Stomach smooth muscle (tissue), 2 donors: ENCODE data around the gene MEGF11.
A peak's percentile ranks its signal among the peaks of the same experiment; 100 is the strongest.
"Not testable (repeated sequence)": the region's sequence is repeated elsewhere in the genome, so short reads cannot be mapped to it uniquely, and the experiment has no call there.

Source experiments
- H3K27ac ChIP-seq: one replicate; pipeline ENCODE4 v1.7.0; 2013; ENCODE audit warnings: mild to moderate bottlenecking, low read length, inconsistent platforms
- H3K27me3 ChIP-seq, 2 donors: one replicate each; pipeline ENCODE4 v1.7.0; 2013; ENCODE audit warnings: low read length in 2 of 2; ENCODE audit not compliant: insufficient read depth in 2 of 2, control insufficient read depth in 1 of 2
- H3K36me3 ChIP-seq, 2 donors: one replicate each; pipeline ENCODE4 v1.7.0; 2013; ENCODE audit warnings: low read length in 2 of 2; ENCODE audit not compliant: control insufficient read depth in 2 of 2, insufficient read depth in 2 of 2
- H3K4me1 ChIP-seq: one replicate; pipeline ENCODE4 v1.7.0; 2013; ENCODE audit warnings: low read length; ENCODE audit not compliant: control insufficient read depth, insufficient read depth
- H3K4me3 ChIP-seq, 2 donors: one replicate each; pipeline ENCODE4 v1.7.0; 2013; ENCODE audit warnings: low read length in 2 of 2
- H3K9ac ChIP-seq, 2 donors: one replicate each; pipeline ENCODE4 v1.7.0; 2013; ENCODE audit warnings: low read length in 2 of 2, mild to moderate bottlenecking in 1 of 2
- H3K9me3 ChIP-seq, 2 donors: one replicate each; pipeline ENCODE4 v1.7.0; 2013; ENCODE audit warnings: low read length in 2 of 2; ENCODE audit not compliant: control insufficient read depth in 2 of 2
- donor health status: healthy.
- donor health status: Pancreatic carcinoma.

The MEGF11 gene

GRCh38 chr15:65982627-65983322 lies 270.8 kb downstream of the MEGF11 start:
- peaks cover 2% of the 10 kb centered on the region for H3K4me1 ChIP-seq
- peaks cover 22 to 41% of the 10 kb centered on the region in 2 donors for H3K27me3 ChIP-seq
- H3K27ac ChIP-seq, result no peak overlapping the region
- H3K36me3 ChIP-seq, result no peaks in the 10 kb centered on the region
- no peaks in the 10 kb centered on the region for H3K9me3 ChIP-seq
- H3K4me3 ChIP-seq, result no peak overlapping the region
- H3K9ac ChIP-seq, result no peak overlapping the region

DNA sequence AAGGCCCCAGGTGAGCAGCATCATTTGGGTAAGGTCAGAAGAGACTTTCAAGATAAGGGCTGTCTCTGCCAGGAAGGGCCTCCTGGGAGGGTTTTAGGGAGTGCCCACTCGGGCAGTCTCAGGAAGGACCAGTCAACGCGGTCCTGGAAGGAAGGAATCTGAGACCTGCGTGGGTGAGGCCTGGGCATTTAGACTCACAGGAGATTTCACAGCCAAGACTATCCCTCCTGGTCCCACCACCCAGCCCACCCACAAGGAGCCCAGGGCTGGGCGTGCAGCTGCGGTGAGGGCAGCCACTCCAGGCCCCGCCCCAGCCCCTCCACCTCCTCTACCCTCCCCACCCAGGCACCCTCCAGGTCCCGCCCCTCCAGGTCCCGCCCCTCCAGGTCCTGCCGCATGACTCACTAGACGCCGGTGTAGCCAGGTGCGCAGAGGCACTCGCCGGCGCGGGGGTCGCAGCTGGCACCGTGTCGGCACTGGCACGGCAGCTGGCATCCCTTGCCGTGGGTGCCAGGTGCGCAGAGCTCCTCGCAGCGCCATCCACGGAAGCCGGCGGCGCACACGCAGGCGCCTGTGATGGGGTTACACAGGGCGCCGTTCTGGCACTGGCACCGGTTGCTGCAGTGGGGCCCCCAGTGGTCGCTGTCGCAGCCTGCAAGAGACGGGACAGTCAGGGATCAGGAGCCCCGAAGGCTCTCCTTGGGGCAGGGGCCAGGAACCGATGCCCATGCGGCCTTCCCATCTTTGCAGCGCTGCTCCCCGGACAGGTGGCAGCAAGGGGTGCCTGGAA lies 271.5 kb downstream of the MEGF11 start:
- Histone ChIP-seq H3K9ac (no peak overlapping the region), H3K4me3 (peak overlapping the region in 1 of 2 donors; percentile 15)

DNA sequence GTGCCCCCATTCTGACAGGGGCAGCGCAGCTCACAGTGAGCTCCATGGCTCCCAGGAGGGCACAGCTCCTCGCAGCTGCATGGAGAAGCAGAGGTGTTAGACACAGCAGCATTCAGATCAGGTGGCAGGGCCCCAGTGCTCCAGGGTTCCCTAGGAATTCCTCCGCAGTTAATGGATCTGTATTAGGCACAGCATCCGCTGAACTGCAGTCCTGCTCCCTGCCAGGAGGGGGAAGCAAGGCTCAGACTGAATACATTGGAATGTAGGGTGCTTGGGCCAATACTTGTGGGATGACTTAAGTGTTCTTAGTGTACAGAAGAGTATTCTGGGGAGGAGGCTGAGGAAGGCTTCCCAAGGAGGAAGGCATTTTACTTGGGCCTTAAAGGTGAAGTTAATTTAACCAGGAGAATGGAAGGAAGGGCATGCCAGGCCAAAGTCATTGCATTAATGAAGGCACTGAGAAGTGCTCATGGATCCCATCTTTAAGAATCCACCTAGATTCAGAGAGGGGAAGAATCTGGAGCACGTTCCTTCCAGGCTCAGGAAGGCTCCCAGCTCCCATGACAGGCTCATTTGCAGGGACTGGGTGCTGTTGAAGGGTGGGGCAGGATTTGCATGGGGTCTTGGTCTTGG lies 272.6 kb downstream of the MEGF11 start:
- Histone ChIP-seq H3K36me3 (no peaks in the 10 kb centered on the region), H3K9me3 (peaks cover 0 to 3% of the 10 kb centered on the region in 2 donors), H3K27me3 (peaks cover 22 to 41% of the 10 kb centered on the region in 2 donors), H3K4me1 (peaks cover 2% of the 10 kb centered on the region), H3K9ac (no peak overlapping the region), H3K27ac (no peak overlapping the region), H3K4me3 (no peak overlapping the region)

More for the DNA sequence above, 271.5 kb downstream of the MEGF11 start:
- Histone ChIP-seq H3K9me3 (no peaks in the 10 kb centered on the region), H3K36me3 (no peaks in the 10 kb centered on the region), H3K4me1 (peaks cover 2% of the 10 kb centered on the region), H3K27me3 (peaks cover 22 to 41% of the 10 kb centered on the region in 2 donors), H3K27ac (no peak overlapping the region)

DNA sequence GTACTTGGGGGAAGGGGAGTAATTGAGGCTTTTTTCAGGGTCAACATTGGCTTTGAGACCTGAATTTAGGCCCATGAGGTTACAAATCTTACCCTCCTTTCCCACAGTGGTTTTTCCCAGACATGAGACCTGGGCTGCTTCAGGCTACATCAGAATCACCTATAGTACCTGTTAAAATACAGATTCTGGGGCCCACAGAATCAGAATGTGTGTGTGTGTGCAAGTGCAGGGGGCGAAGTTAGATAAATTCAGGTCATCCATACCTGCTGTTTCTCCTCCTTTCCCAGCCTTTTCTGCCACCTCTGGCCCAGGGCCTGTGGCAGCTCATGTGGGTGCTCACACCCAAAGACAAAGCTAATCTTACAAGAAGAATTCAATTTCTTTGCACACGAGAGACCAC lies 273.7 kb downstream of the MEGF11 start:
- Histone ChIP-seq H3K9ac (no peak overlapping the region), H3K36me3 (no peaks in the 10 kb centered on the region), H3K27me3 (peaks cover 18 to 36% of the 10 kb centered on the region in 2 donors), H3K9me3 (peaks cover 0 to 3% of the 10 kb centered on the region in 2 donors), H3K4me1 (peaks cover 2% of the 10 kb centered on the region), H3K27ac (no peak overlapping the region), H3K4me3 (no peak overlapping the region)

- H3K4me1 ChIP-seq, result peaks cover 2% of the 10 kb centered on the region
- no peak overlapping the region for H3K27ac ChIP-seq
- no peaks in the 10 kb centered on the region for H3K36me3 ChIP-seq
- H3K9me3 ChIP-seq, result peaks cover 0 to 3% of the 10 kb centered on the region in 2 donors
- H3K9ac ChIP-seq, result no peak overlapping the region
- peaks cover 18 to 36% of the 10 kb centered on the region in 2 donors for H3K27me3 ChIP-seq
- no peak overlapping the region for H3K4me3 ChIP-seq
Measured at GRCh38 chr15:65979316-65979715, 274.2 kb downstream of the MEGF11 start.

- Histone ChIP-seq H3K27ac (no peak overlapping the region), H3K27me3 (peaks cover 18 to 26% of the 10 kb centered on the region in 2 donors), H3K9me3 (peaks cover 0 to 3% of the 10 kb centered on the region in 2 donors), H3K9ac (no peak overlapping the region), H3K4me1 (peaks cover 2% of the 10 kb centered on the region), H3K4me3 (no peak overlapping the region), H3K36me3 (no peaks in the 10 kb centered on the region)
Measured at GRCh38 chr15:65978110-65978509, 275.4 kb downstream of the MEGF11 start.

GRCh38 chr15:65976196-65976595 lies 277.4 kb downstream of the MEGF11 start:
- H3K36me3 ChIP-seq, H3K9me3 ChIP-seq, H3K4me3 ChIP-seq, H3K27ac ChIP-seq, H3K4me1 ChIP-seq, H3K9ac ChIP-seq: not testable (repeated sequence)
- peaks cover 4 to 10% of the 10 kb centered on the region in 2 donors for H3K27me3 ChIP-seq

- H3K36me3 ChIP-seq, result no peaks in the 10 kb centered on the region
- no peak overlapping the region for H3K27ac ChIP-seq
- H3K27me3 ChIP-seq, result peaks cover 8 to 26% of the 10 kb centered on the region in 2 donors
- H3K4me3 ChIP-seq, result no peak overlapping the region
- H3K9ac ChIP-seq, result no peak overlapping the region
- H3K4me1 ChIP-seq, result no peaks in the 10 kb centered on the region
- H3K9me3 ChIP-seq, result peaks cover 0 to 3% of the 10 kb centered on the region in 2 donors
Measured at GRCh38 chr15:65971741-65971995, 281.9 kb downstream of the MEGF11 start.

DNA sequence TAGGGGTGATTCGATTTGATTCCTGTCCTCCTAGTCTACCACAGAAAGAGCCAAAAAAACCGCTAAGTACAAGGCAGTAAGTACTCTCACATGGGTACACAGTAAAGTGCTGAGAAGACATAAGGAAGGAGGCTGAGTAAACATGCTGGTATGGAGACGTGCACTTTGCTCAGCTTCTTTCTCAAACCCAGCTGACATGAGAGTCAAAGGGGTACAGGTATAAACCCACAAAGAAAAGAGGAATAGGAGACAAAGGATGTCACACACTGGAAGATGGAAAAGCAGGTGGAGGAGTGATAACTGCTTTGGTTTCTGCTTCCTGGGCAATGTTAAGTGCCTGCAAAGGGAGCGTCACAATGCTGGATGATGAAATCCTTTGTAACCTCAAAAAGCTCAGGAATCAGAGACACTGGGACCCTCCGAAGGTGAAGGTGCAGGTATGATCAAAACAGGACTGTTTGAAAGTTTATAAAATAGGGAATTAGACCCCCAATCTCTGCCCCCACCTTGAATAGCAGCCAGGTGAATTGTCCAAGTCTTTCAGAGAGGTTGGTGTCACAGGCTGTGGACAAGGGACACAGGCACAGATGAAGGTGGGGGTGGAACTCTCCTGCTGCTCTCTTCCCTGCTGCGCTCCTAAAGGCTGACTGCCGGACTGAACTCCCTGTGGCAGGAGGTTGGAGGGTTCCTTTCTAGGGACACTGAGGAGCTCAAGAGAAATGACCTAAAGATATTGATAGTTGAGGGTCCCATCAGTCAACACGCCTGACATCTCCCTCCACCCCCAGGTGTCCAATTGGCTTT lies 282.4 kb downstream of the MEGF11 start:
- Histone ChIP-seq H3K4me1 (no peaks in the 10 kb centered on the region), H3K9me3 (no peaks in the 10 kb centered on the region), H3K36me3 (no peaks in the 10 kb centered on the region), H3K27ac (no peak overlapping the region), H3K4me3 (no peak overlapping the region), H3K9ac (no peak overlapping the region), H3K27me3 (peaks cover 8 to 26% of the 10 kb centered on the region in 2 donors)
